Measurements from ENCODE around the gene CASP8. TPM values are rescaled to one million over a fixed set of nuclear protein-coding genes. Genes with fewer than 3 reads are reported as not detected.

The CASP8 gene
- total RNA-seq, 2 donors from 2014 or later = 40.4 to 74.3 TPM

Other genes starting within 250 kb of the CASP8 start
- 10 to 100 TPM; 20.1 to 42.1 TPM for gene HYCC2, start 188.9 kb upstream of the CASP8 start, total RNA-seq
- gene NDUFB3, start 188.5 kb upstream of the CASP8 start, total RNA-seq = 100 to 1,000 TPM; 112 to 128 TPM
- 100 to 1,000 TPM; 275 to 321 TPM for gene CFLAR, start 144.4 kb upstream of the CASP8 start, total RNA-seq
- gene CASP10, start 77.4 kb upstream of the CASP8 start, total RNA-seq = 10 to 100 TPM; 23.5 to 25.1 TPM
- 1 to 10 TPM in 1 of 2 donors, under 1 TPM in 1; 0.43 to 1.0 TPM for gene FLACC1, start 96.8 kb downstream of the CASP8 start, total RNA-seq
- gene TRAK2, start 190.9 kb downstream of the CASP8 start, total RNA-seq = 10 to 100 TPM; 11.2 to 21.8 TPM
- 10 to 100 TPM; 12.6 to 21.2 TPM for gene STRADB, start 191.2 kb downstream of the CASP8 start, total RNA-seq